HUES48 (cell line): ENCODE measurements around the gene CEPT1.

Experiments used
- H3K27ac ChIP-seq: one replicate; pipeline ENCODE4 v1.7.0; 2013; ENCODE audit warnings: low read depth, low read length, inconsistent platforms
- H3K27me3 ChIP-seq: 2 replicates; pipeline ENCODE4 v1.6.1; 2013; ENCODE audit warnings: mild to moderate bottlenecking, low read length; ENCODE audit not compliant: control insufficient read depth, insufficient read depth
- H3K36me3 ChIP-seq: 2 replicates; pipeline ENCODE4 v1.6.1; 2013; ENCODE audit warnings: low read length; ENCODE audit not compliant: control insufficient read depth, insufficient read depth
- H3K4me1 ChIP-seq: 2 replicates; pipeline ENCODE4 v1.6.1; 2013; ENCODE audit warnings: mild to moderate bottlenecking, low read length; ENCODE audit not compliant: control insufficient read depth, insufficient read depth
- H3K4me3 ChIP-seq: 2 replicates; pipeline ENCODE4 v1.5.1; 2013; ENCODE audit warnings: mild to moderate bottlenecking, low read depth, low read length
- H3K9ac ChIP-seq: 2 replicates; pipeline ENCODE4 v1.6.1; 2013; ENCODE audit warnings: mild to moderate bottlenecking, low read depth, low read length, moderate library complexity
- H3K9me3 ChIP-seq: 2 replicates; pipeline ENCODE4 v1.6.1; 2013; ENCODE audit warnings: low read length; ENCODE audit not compliant: control insufficient read depth, insufficient read depth

The CEPT1 gene

GRCh38 chr1:111202707-111203623 is 62.9 kb downstream of the CEPT1 start:
- H3K4me1 ChIP-seq = no peaks in the 10 kb centered on the region
- H3K27ac ChIP-seq = no peak overlapping the region
- no peaks in the 10 kb centered on the region for H3K36me3 ChIP-seq
- no peak overlapping the region for H3K4me3 ChIP-seq
- peaks cover 24% of the 10 kb centered on the region for H3K27me3 ChIP-seq
- H3K9me3 ChIP-seq = no peaks in the 10 kb centered on the region
- no peak overlapping the region for H3K9ac ChIP-seq

GRCh38 chr1:111203681-111204200 is 63.7 kb downstream of the CEPT1 start:
- H3K9ac ChIP-seq = no peak overlapping the region
- peaks cover 24% of the 10 kb centered on the region for H3K27me3 ChIP-seq
- H3K4me1 ChIP-seq = no peaks in the 10 kb centered on the region
- H3K27ac ChIP-seq = no peak overlapping the region
- H3K9me3 ChIP-seq = no peaks in the 10 kb centered on the region
- no peak overlapping the region for H3K4me3 ChIP-seq
- no peaks in the 10 kb centered on the region for H3K36me3 ChIP-seq

GRCh38 chr1:111204201-111204982 is 64.4 kb downstream of the CEPT1 start:
- Histone ChIP-seq H3K4me3 (no peak overlapping the region), H3K27ac (no peak overlapping the region), H3K27me3 (peaks cover 24% of the 10 kb centered on the region), H3K9ac (no peak overlapping the region), H3K36me3 (no peaks in the 10 kb centered on the region), H3K4me1 (no peaks in the 10 kb centered on the region), H3K9me3 (no peaks in the 10 kb centered on the region)

- H3K4me3 ChIP-seq = no peak overlapping the region
- no peak overlapping the region for H3K27ac ChIP-seq
- H3K27me3 ChIP-seq = peaks cover 24% of the 10 kb centered on the region
- H3K4me1 ChIP-seq = no peaks in the 10 kb centered on the region
- no peaks in the 10 kb centered on the region for H3K9me3 ChIP-seq
- no peaks in the 10 kb centered on the region for H3K36me3 ChIP-seq
- no peak overlapping the region for H3K9ac ChIP-seq
Observed at GRCh38 chr1:111204983-111205713, 65.1 kb downstream of the CEPT1 start.

GRCh38 chr1:111205714-111206050 is 65.7 kb downstream of the CEPT1 start:
- H3K27me3 ChIP-seq = peaks cover 24% of the 10 kb centered on the region
- no peak overlapping the region for H3K27ac ChIP-seq
- H3K9ac ChIP-seq = no peak overlapping the region
- H3K9me3 ChIP-seq = no peaks in the 10 kb centered on the region
- no peaks in the 10 kb centered on the region for H3K36me3 ChIP-seq
- no peaks in the 10 kb centered on the region for H3K4me1 ChIP-seq
- H3K4me3 ChIP-seq = no peak overlapping the region

- H3K36me3 ChIP-seq = no peaks in the 10 kb centered on the region
- no peaks in the 10 kb centered on the region for H3K9me3 ChIP-seq
- H3K27me3 ChIP-seq = peaks cover 17% of the 10 kb centered on the region
- H3K4me1 ChIP-seq = no peaks in the 10 kb centered on the region
- H3K27ac ChIP-seq = no peak overlapping the region
- no peak overlapping the region for H3K4me3 ChIP-seq
- no peak overlapping the region for H3K9ac ChIP-seq
Observed at GRCh38 chr1:111208921-111209320, 68.9 kb downstream of the CEPT1 start.

GRCh38 chr1:111209622-111210021 is 69.6 kb downstream of the CEPT1 start:
- Histone ChIP-seq H3K36me3 (no peaks in the 10 kb centered on the region), H3K4me1 (0 out of 2 replicates have a peak, but pooled peaks cover 3% of the 10 kb centered on the region), H3K9me3 (no peaks in the 10 kb centered on the region), H3K27ac (no peak overlapping the region), H3K9ac (no peak overlapping the region), H3K4me3 (no peak overlapping the region), H3K27me3 (peaks cover 10% of the 10 kb centered on the region)

- Histone ChIP-seq H3K36me3 (no peaks in the 10 kb centered on the region), H3K27me3 (no peaks in the 10 kb centered on the region; the same call in 1 of the 2 replicates), H3K9me3 (no peaks in the 10 kb centered on the region), H3K4me3 (no peak overlapping the region), H3K27ac (no peak overlapping the region), H3K4me1 (0 out of 2 replicates have a peak, but pooled peaks cover 5% of the 10 kb centered on the region), H3K9ac (no peak overlapping the region)
Observed at GRCh38 chr1:111211921-111212320, 71.9 kb downstream of the CEPT1 start.

- Histone ChIP-seq H3K9me3 (no peaks in the 10 kb centered on the region), H3K36me3 (no peaks in the 10 kb centered on the region), H3K4me3 (no peak overlapping the region), H3K27me3 (no peaks in the 10 kb centered on the region; the same call in 1 of the 2 replicates), H3K4me1 (0 out of 2 replicates have a peak, but pooled peaks cover 5% of the 10 kb centered on the region), H3K27ac (no peak overlapping the region), H3K9ac (no peak overlapping the region)
Observed at GRCh38 chr1:111212634-111213335, 72.8 kb downstream of the CEPT1 start.

GRCh38 chr1:111213412-111213811 is 73.4 kb downstream of the CEPT1 start:
- Histone ChIP-seq H3K27ac (no peak overlapping the region), H3K9ac (no peak overlapping the region), H3K36me3 (no peaks in the 10 kb centered on the region), H3K4me3 (no peak overlapping the region), H3K4me1 (0 out of 2 replicates have a peak, but pooled peaks cover 5% of the 10 kb centered on the region), H3K9me3 (no peaks in the 10 kb centered on the region), H3K27me3 (no peaks in the 10 kb centered on the region; the same call in 1 of the 2 replicates)
